HPDE6-E6E7 (cell line): ENCODE data around the gene CT45A10.
A peak's percentile ranks its signal among the peaks of the same experiment; 100 is the strongest.
"Not testable (repeated sequence)": the region's sequence is repeated elsewhere in the genome, so short reads cannot be mapped to it uniquely, and the experiment has no call there.

ENCODE experiments used
- DNase-seq: peaks from one replicate; pipeline ENCODE4 v3.0.0; 2011; ENCODE audit warnings: missing footprints; ENCODE audit errors: extremely low spot score

Gene CT45A10

GRCh38 chrX:135893294-135893817, at the start of gene CT45A10, which contains the start of gene SAGE1:
Gene CT45A10, minus strand, starts transcription at chrX:135893444. Its CDS starts 8,100 bp downstream, at chrX:135885344.
Gene SAGE1, plus strand, starts transcription at chrX:135893716. Its CDS starts 2,527 bp downstream, at chrX:135896243.
- DNase-seq: no peak

DNA sequence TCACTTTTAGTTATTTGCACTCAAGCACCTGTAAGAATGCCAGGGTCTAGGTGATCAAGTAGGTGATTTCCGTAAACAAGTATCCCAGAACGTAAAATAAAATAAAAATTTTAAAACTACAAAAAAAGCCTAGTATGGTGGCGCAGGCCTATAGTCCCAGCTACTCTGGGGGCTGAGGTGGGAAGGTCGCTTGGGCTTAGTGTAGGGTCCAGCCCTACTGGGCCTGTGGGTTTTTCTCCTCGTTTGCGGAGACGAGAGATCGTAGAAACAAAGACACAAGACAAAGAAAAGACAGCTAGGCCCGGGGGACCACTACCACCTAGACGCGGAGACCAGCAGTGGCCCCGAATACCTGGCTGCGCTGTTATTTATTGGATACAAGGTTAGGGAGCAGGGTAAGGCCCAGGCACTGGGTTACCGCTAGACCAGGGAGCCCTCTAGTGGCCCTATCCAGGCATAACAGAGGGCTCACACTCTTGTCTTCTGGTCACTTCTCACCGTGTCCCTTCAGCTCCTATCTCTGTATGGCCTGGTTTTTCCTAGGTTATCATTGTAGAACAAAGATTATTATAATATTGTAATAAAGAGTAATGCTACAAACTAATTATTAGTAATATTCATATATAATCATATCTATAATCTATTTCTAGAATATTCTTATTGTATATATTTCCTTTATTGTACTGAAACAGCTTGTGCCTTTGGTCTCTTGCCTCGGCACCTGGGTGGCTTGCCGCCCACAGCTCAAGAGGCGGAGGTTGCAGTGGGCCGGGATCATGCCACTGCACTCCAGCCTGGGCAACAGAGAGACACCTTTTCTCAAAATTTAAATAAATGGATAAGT, 38.6 kb upstream of the CT45A10 start:
- no peak for DNase-seq

- no peak for DNase-seq
Measured at GRCh38 chrX:135927897-135928296, 34.7 kb upstream of the CT45A10 start.

GRCh38 chrX:135923353-135923752, 30.1 kb upstream of the CT45A10 start:
- DNase-seq: peak; percentile 3

DNA sequence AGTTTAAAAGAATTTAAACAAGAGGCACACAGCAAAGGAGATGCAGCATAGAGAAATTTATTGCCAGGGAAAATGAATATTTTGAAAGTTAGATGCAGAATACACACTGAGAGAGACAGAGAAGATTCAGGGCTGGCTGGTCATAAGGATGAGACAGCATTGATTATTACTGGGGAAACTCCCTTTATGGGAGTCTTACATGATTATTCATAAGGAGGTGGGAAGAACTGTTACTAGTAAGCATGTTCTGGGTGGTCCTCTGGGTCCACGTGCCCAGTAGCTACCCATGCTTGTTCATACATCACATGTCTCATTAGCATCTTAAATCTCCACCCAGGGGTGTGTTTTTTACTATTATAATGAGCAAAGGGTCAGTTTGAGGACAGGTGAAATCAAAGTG, 27.3 kb upstream of the CT45A10 start:
- not testable (repeated sequence) for DNase-seq

DNA sequence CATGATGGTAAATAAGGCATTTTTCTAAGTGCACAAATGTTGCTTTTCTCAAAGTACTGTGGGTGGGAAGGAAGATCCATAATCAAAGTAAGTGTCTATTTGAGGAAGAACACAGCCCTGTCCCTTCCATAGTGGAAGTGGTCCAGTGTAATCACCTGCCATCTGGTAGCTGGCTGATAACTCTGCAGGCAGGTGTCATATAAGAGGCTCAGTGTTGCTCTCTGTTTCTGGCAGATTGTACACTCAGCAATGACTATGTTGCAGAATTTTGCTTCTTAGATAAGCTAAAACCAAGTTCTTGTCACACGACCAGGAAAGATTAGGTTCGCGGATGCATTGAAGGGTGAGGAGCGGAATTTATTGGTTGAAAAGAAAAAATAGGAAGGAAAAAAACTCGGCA, 21.2 kb upstream of the CT45A10 start:
- DNase-seq: no peak

GRCh38 chrX:135910251-135910650, 17.0 kb upstream of the CT45A10 start:
- no peak for DNase-seq

GRCh38 chrX:135892781-135893180, 463 bp downstream of the CT45A10 start:
- DNase-seq: no peak

- DNase-seq: no peak
Measured at GRCh38 chrX:135890087-135890585, 3.1 kb downstream of the CT45A10 start.

- not testable (repeated sequence) for DNase-seq
Measured at GRCh38 chrX:135888976-135889375, 4.3 kb downstream of the CT45A10 start.

DNA sequence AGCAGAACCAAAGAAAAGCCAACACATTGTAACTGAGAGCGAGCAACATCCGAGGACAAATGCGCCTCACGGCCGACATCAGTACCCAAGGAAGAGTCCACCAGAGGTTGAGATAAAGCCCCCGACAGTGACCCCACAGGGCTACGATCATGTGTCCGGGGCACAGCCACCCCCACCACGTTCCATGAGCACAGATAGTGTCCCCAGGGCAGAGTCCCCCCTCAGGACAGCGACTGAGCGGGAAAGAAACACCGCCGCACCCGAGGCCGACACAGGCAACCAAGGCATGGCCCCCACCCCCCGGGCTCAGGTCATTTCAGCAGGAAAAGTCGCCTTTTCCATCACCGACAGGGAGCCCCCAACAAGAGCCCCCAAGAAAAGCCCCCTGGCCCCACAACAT, 5.0 kb downstream of the CT45A10 start:
- not testable (repeated sequence) for DNase-seq

DNA sequence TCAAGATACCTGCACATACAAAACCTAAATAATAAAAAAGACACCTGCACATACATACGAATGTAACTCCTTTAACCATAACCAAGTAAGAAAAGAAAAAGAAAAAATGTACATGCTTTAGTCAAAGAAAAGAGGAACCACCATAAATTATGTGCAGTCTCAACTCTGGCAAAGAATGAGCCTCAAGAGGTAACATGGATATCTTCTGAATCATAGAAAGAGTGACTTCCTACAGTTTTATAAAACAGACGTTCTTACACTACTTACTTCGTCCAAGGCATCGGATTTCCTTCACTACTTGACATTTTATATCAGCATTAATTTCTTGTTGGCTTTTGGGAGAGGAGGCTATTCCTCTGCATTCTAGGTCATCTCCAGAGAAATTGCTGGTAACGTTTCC, 10.5 kb downstream of the CT45A10 start:
- DNase-seq: not testable (repeated sequence)

DNA sequence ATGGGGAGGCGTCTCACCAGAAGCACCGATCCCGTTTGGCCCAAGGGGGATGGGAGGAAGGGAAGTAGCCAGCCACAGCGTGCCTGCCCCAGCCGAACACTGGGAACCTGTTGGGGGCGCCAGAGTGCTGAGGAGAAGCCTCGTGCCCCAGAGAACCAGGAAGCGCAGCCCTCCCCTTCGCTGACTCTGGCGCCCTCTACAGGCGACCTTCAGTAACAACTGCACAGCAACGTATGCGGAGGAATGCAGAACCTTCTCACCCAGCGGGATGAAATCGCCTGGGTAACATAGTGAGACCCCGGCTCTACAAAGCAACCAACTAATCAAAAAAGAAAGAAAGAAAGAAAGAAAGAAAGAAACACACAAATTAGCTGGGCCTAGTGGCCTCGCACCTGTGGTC, 21.5 kb downstream of the CT45A10 start, which contains the start of gene CT45A9:
Gene CT45A9 (minus strand): TSS at position 101 of the 400 bp plus-strand sequence. CDS start 3,751 bp downstream, outside the sequence.
- DNase-seq: not testable (repeated sequence)

- DNase-seq: not testable (repeated sequence)
Measured at GRCh38 chrX:135854438-135854837, 38.8 kb downstream of the CT45A10 start, which contains the start of gene CT45A8. Gene CT45A8, minus strand, starts transcription at chrX:135854538. Its CDS starts 3,755 bp downstream, at chrX:135850783.

- DNase-seq: not testable (repeated sequence)
Measured at GRCh38 chrX:135837180-135837579, 56.1 kb downstream of the CT45A10 start, which contains the start of gene CT45A7. Gene CT45A7, minus strand, starts transcription at chrX:135837280. Its CDS starts 3,747 bp downstream, at chrX:135833533.
